ENCODE data around the gene ZFAND3.

ZFAND3 gene

GRCh38 chr6:37882292-37882691 lies 62.8 kb downstream of the ZFAND3 start:
- no peaks in the 10 kb centered on the region for H4K20me1 ChIP-seq (ENCODE audit: insufficient read depth, low read length)

GRCh38 chr6:37882724-37883413 lies 63.3 kb downstream of the ZFAND3 start:
- TF ChIP-seq EZH2phosphoT487 (IDR thresholded peaks at IDR 0.05; ENCODE audit: low read length) (no peak), EZH2 (optimal IDR thresholded peaks at IDR 0.05; ENCODE audit: low read depth, low read length) (no peak), CTCF (IDR thresholded peaks at IDR 0.05; ENCODE audit: low read length) (no peak)
- Histone ChIP-seq H3K9ac (ENCODE audit: low read length) (no peak overlapping the region), H3K9me3 (replicated peaks; ENCODE audit: insufficient read depth, low read length) (no peaks in the 10 kb centered on the region), H3K9me2 (replicated peaks; ENCODE audit: insufficient read depth, low read length) (no peaks in the 10 kb centered on the region), H3K4me2 (ENCODE audit: low read depth, low read length) (no peak overlapping the region), H3K36me3 (replicated peaks; ENCODE audit: insufficient read depth, low read length) (no peaks in the 10 kb centered on the region), H3K79me2 (ENCODE audit: low read length) (peaks cover 34% of the 10 kb centered on the region), H2AFZ (ENCODE audit: low read length) (no peak overlapping the region), H3K27me3 (replicated peaks; ENCODE audit: insufficient read depth, low read length) (no peaks in the 10 kb centered on the region), H3K27ac (ENCODE audit: low read length) (no peak overlapping the region), H4K20me1 (ENCODE audit: insufficient read depth, low read length) (no peaks in the 10 kb centered on the region), H3K4me1 (ENCODE audit: low read length) (no peaks in the 10 kb centered on the region), H3K4me3 (ENCODE audit: low read length) (no peak overlapping the region), H3F3A (ENCODE audit: insufficient read depth, low read length) (no peaks in the 10 kb centered on the region)
- no peak for DNase-seq

More at GRCh38 chr6:37882292-37882691, 62.8 kb downstream of the ZFAND3 start:
- H3K4me3 ChIP-seq (ENCODE audit: low read length): no peak overlapping the region
- TF ChIP-seq CTCF (IDR thresholded peaks at IDR 0.05; ENCODE audit: low read length) (no peak), EZH2 (optimal IDR thresholded peaks at IDR 0.05; ENCODE audit: low read depth, low read length) (no peak), EZH2phosphoT487 (IDR thresholded peaks at IDR 0.05; ENCODE audit: low read length) (no peak)
- H3K36me3 ChIP-seq (replicated peaks; ENCODE audit: insufficient read depth, low read length): no peaks in the 10 kb centered on the region
- H3K4me1 ChIP-seq (ENCODE audit: low read length): no peaks in the 10 kb centered on the region
- H3K9me2 ChIP-seq (replicated peaks; ENCODE audit: insufficient read depth, low read length): no peaks in the 10 kb centered on the region
- H3K9me3 ChIP-seq (replicated peaks; ENCODE audit: insufficient read depth, low read length): no peaks in the 10 kb centered on the region
- H3F3A ChIP-seq (ENCODE audit: insufficient read depth, low read length): no peaks in the 10 kb centered on the region
- no peak for DNase-seq
- H3K4me2 ChIP-seq (ENCODE audit: low read depth, low read length): no peak overlapping the region
- H2AFZ ChIP-seq (ENCODE audit: low read length): no peak overlapping the region
- no peak overlapping the region for H3K27ac ChIP-seq (ENCODE audit: low read length)
- peaks cover 39% of the 10 kb centered on the region for H3K79me2 ChIP-seq (ENCODE audit: low read length)
- no peaks in the 10 kb centered on the region for H3K27me3 ChIP-seq (replicated peaks; ENCODE audit: insufficient read depth, low read length)
- no peak overlapping the region for H3K9ac ChIP-seq (ENCODE audit: low read length)

DNA sequence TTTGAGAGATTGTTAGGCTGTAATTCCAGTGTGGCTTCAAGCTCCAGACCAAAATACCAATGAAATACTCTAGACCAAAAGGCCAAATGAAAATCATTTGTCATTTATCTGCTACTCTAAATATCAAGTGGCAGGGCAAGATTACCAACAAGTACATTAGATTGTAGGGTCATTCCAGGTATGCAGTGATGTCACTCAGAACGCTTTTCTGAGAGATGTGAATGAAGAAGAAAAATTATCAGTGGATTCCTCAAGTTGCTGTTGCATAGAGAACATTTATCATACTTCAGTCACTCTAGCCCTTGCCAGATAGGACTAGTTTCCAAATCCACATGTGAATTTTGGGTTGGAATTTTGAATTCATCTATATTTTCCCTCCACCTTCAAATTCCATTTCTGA lies 65.0 kb downstream of the ZFAND3 start:
- no peaks in the 10 kb centered on the region for H3K4me1 ChIP-seq (ENCODE audit: low read length)
- peaks cover 37% of the 10 kb centered on the region for H3K79me2 ChIP-seq (ENCODE audit: low read length)
- no peaks in the 10 kb centered on the region for H4K20me1 ChIP-seq (ENCODE audit: insufficient read depth, low read length)
- H3K27ac ChIP-seq (ENCODE audit: low read length): no peak overlapping the region
- no peak for DNase-seq
- H3K27me3 ChIP-seq (replicated peaks; ENCODE audit: insufficient read depth, low read length): no peaks in the 10 kb centered on the region
- TF ChIP-seq EZH2phosphoT487 (IDR thresholded peaks at IDR 0.05; ENCODE audit: low read length) (no peak), CTCF (IDR thresholded peaks at IDR 0.05; ENCODE audit: low read length) (no peak), EZH2 (optimal IDR thresholded peaks at IDR 0.05; ENCODE audit: low read depth, low read length) (no peak)
- H3K36me3 ChIP-seq (replicated peaks; ENCODE audit: insufficient read depth, low read length): no peaks in the 10 kb centered on the region
- H3K9ac ChIP-seq (ENCODE audit: low read length): no peak overlapping the region
- H3K4me3 ChIP-seq (ENCODE audit: low read length): no peak overlapping the region
- H3K4me2 ChIP-seq (ENCODE audit: low read depth, low read length): no peak overlapping the region
- no peaks in the 10 kb centered on the region for H3F3A ChIP-seq (ENCODE audit: insufficient read depth, low read length)
- no peak overlapping the region for H2AFZ ChIP-seq (ENCODE audit: low read length)
- H3K9me2 ChIP-seq (replicated peaks; ENCODE audit: insufficient read depth, low read length): no peaks in the 10 kb centered on the region
- no peaks in the 10 kb centered on the region for H3K9me3 ChIP-seq (replicated peaks; ENCODE audit: insufficient read depth, low read length)
